GM21723 (cell line): ENCODE results near the gene CLCA1.

ENCODE experiments used
- ATAC-seq: cut with Tn5 transposase; IDR thresholded peaks from one replicate; pipeline ENCODE4 v1.9.1; 2021; ENCODE audit warnings: mild to moderate bottlenecking, moderate library complexity; ENCODE audit not compliant: unreplicated experiment

Gene CLCA1

GRCh38 chr1:86502125-86502646 is 33.5 kb downstream of the CLCA1 start:
- ATAC-seq = peak; percentile 75

- peak; percentile 30 for ATAC-seq
Measured at GRCh38 chr1:86502721-86503405, 34.1 kb downstream of the CLCA1 start.

- no peak for ATAC-seq
Measured at GRCh38 chr1:86503406-86504136, 34.8 kb downstream of the CLCA1 start.

- no peak for ATAC-seq
Measured at GRCh38 chr1:86504137-86504479, 35.4 kb downstream of the CLCA1 start.

GRCh38 chr1:86504895-86505563 is 36.3 kb downstream of the CLCA1 start:
- no peak for ATAC-seq

GRCh38 chr1:86505564-86505902 is 36.8 kb downstream of the CLCA1 start:
- ATAC-seq = no peak

- peak; percentile 63 for ATAC-seq
Measured at GRCh38 chr1:86507935-86508582, 39.3 kb downstream of the CLCA1 start.

- ATAC-seq = no peak
Measured at GRCh38 chr1:86508583-86508969, 39.8 kb downstream of the CLCA1 start.

- ATAC-seq = no peak
Measured at GRCh38 chr1:86515597-86515996, 46.9 kb downstream of the CLCA1 start.

- no peak for ATAC-seq
Measured at GRCh38 chr1:86516335-86516734, 47.6 kb downstream of the CLCA1 start.

- ATAC-seq = no peak
Measured at GRCh38 chr1:86517336-86517735, 48.6 kb downstream of the CLCA1 start.

GRCh38 chr1:86520789-86521521 is 52.2 kb downstream of the CLCA1 start:
- no peak for ATAC-seq

GRCh38 chr1:86521522-86521891 is 52.8 kb downstream of the CLCA1 start:
- ATAC-seq = no peak

GRCh38 chr1:86522240-86522639 is 53.5 kb downstream of the CLCA1 start:
- ATAC-seq = no peak

- no peak for ATAC-seq
Measured at GRCh38 chr1:86523670-86524354, 55.1 kb downstream of the CLCA1 start.

- no peak for ATAC-seq
Measured at GRCh38 chr1:86527306-86527705, 58.6 kb downstream of the CLCA1 start.

GRCh38 chr1:86530211-86530845 is 61.6 kb downstream of the CLCA1 start:
- no peak for ATAC-seq

- no peak for ATAC-seq
Measured at GRCh38 chr1:86537928-86538695, 69.4 kb downstream of the CLCA1 start.

- ATAC-seq = no peak
Measured at GRCh38 chr1:86538775-86539174, 70.0 kb downstream of the CLCA1 start.
